DOHH2 (cell line): ENCODE data around the gene RILPL1.

ENCODE experiments used
- CTCF ChIP-seq: fragments of 200-600 bp; sonication (generic); IDR thresholded peaks from one replicate; pipeline ENCODE4 v1.5.1; 2014; ENCODE audit warnings: antibody characterized with exemption, mild to moderate bottlenecking, low read depth, low read length; ENCODE audit not compliant: poor library complexity, severe bottlenecking
- EZH2phosphoT487 ChIP-seq: fragments of 200-600 bp; sonication (generic); IDR thresholded peaks from 2 replicates; pipeline ENCODE4 v1.6.1; 2017; ENCODE audit warnings: borderline replicate concordance, mild to moderate bottlenecking, antibody characterized with exemption, low read length, moderate library complexity, mixed read lengths

- TF ChIP-seq CTCF (no peak), EZH2phosphoT487 (no peak)
Observed at GRCh38 chr12:123465084-123465483, 68.4 kb downstream of the RILPL1 start.
